ENCODE measurements around the gene ATP7B.

ATP7B gene

GRCh38 chr13:51932231-51932630 lies 79.0 kb downstream of the ATP7B start:
- no peaks in the 10 kb centered on the region for H3K9me3 Mint-ChIP-seq
- no peak overlapping the region for H3K27ac Mint-ChIP-seq
- DNase-seq, result no peak
- no peaks in the 10 kb centered on the region for H3K27me3 Mint-ChIP-seq
- H3K4me3 Mint-ChIP-seq, result no peak overlapping the region
- H3K4me1 Mint-ChIP-seq (ENCODE audit: low read depth), result no peaks in the 10 kb centered on the region
- H3K36me3 Mint-ChIP-seq (ENCODE audit: low read depth), result no peaks in the 10 kb centered on the region

- Mint-ChIP-seq H3K36me3 (ENCODE audit: low read depth) (no peaks in the 10 kb centered on the region), H3K4me3 (no peak overlapping the region), H3K9me3 (no peaks in the 10 kb centered on the region), H3K27ac (no peak overlapping the region), H3K27me3 (no peaks in the 10 kb centered on the region), H3K4me1 (ENCODE audit: low read depth) (no peaks in the 10 kb centered on the region)
- no peak for DNase-seq
Observed at GRCh38 chr13:51931606-51932005, 79.6 kb downstream of the ATP7B start.

GRCh38 chr13:51929699-51930098 lies 81.6 kb downstream of the ATP7B start:
- H3K4me1 Mint-ChIP-seq (ENCODE audit: low read depth), result no peaks in the 10 kb centered on the region
- H3K9me3 Mint-ChIP-seq, result no peaks in the 10 kb centered on the region
- H3K4me3 Mint-ChIP-seq, result no peak overlapping the region
- no peaks in the 10 kb centered on the region for H3K27me3 Mint-ChIP-seq
- H3K36me3 Mint-ChIP-seq (ENCODE audit: low read depth), result no peaks in the 10 kb centered on the region
- no peak for DNase-seq
- H3K27ac Mint-ChIP-seq, result no peak overlapping the region

GRCh38 chr13:51928231-51928630 lies 83.0 kb downstream of the ATP7B start:
- DNase-seq, result no peak
- Mint-ChIP-seq H3K4me3 (no peak overlapping the region), H3K4me1 (ENCODE audit: low read depth) (no peaks in the 10 kb centered on the region), H3K27ac (no peak overlapping the region), H3K9me3 (no peaks in the 10 kb centered on the region), H3K27me3 (no peaks in the 10 kb centered on the region), H3K36me3 (ENCODE audit: low read depth) (no peaks in the 10 kb centered on the region)

GRCh38 chr13:51927129-51927528 lies 84.1 kb downstream of the ATP7B start:
- DNase-seq, result no peak
- no peak overlapping the region for H3K4me3 Mint-ChIP-seq
- no peaks in the 10 kb centered on the region for H3K9me3 Mint-ChIP-seq
- H3K27me3 Mint-ChIP-seq, result no peaks in the 10 kb centered on the region
- peaks cover 4% of the 10 kb centered on the region for H3K4me1 Mint-ChIP-seq (ENCODE audit: low read depth)
- H3K27ac Mint-ChIP-seq, result no peak overlapping the region
- H3K36me3 Mint-ChIP-seq (ENCODE audit: low read depth), result no peaks in the 10 kb centered on the region

GRCh38 chr13:51926528-51926885 lies 84.7 kb downstream of the ATP7B start:
- Mint-ChIP-seq H3K36me3 (ENCODE audit: low read depth) (no peaks in the 10 kb centered on the region), H3K9me3 (no peaks in the 10 kb centered on the region), H3K4me1 (ENCODE audit: low read depth) (peaks cover 9% of the 10 kb centered on the region), H3K27ac (no peak overlapping the region), H3K4me3 (no peak overlapping the region), H3K27me3 (no peaks in the 10 kb centered on the region)
- DNase-seq, result no peak

- Mint-ChIP-seq H3K4me3 (no peak overlapping the region), H3K27me3 (no peaks in the 10 kb centered on the region), H3K36me3 (ENCODE audit: low read depth) (no peaks in the 10 kb centered on the region), H3K9me3 (no peaks in the 10 kb centered on the region), H3K4me1 (ENCODE audit: low read depth) (peaks cover 9% of the 10 kb centered on the region), H3K27ac (no peak overlapping the region)
- no peak for DNase-seq
Observed at GRCh38 chr13:51925865-51926527, 85.3 kb downstream of the ATP7B start.

- Mint-ChIP-seq H3K27me3 (no peaks in the 10 kb centered on the region), H3K27ac (no peak overlapping the region), H3K9me3 (no peaks in the 10 kb centered on the region), H3K4me3 (no peak overlapping the region), H3K36me3 (ENCODE audit: low read depth) (no peaks in the 10 kb centered on the region), H3K4me1 (ENCODE audit: low read depth) (peaks cover 9% of the 10 kb centered on the region)
- DNase-seq, result no peak
Observed at GRCh38 chr13:51924756-51925544, 86.3 kb downstream of the ATP7B start.

GRCh38 chr13:51923983-51924539 lies 87.2 kb downstream of the ATP7B start:
- Mint-ChIP-seq H3K9me3 (no peaks in the 10 kb centered on the region), H3K27ac (no peak overlapping the region), H3K4me3 (no peak overlapping the region), H3K27me3 (no peaks in the 10 kb centered on the region), H3K36me3 (ENCODE audit: low read depth) (no peaks in the 10 kb centered on the region), H3K4me1 (ENCODE audit: low read depth) (peaks cover 9% of the 10 kb centered on the region)
- DNase-seq, result no peak

- no peaks in the 10 kb centered on the region for H3K36me3 Mint-ChIP-seq (ENCODE audit: low read depth)
- H3K9me3 Mint-ChIP-seq, result no peaks in the 10 kb centered on the region
- H3K4me3 Mint-ChIP-seq, result no peak overlapping the region
- H3K27me3 Mint-ChIP-seq, result no peaks in the 10 kb centered on the region
- DNase-seq, result no peak
- no peak overlapping the region for H3K27ac Mint-ChIP-seq
- H3K4me1 Mint-ChIP-seq (ENCODE audit: low read depth), result peaks cover 9% of the 10 kb centered on the region
Observed at GRCh38 chr13:51922771-51923480, 88.3 kb downstream of the ATP7B start.

- H3K4me1 Mint-ChIP-seq (ENCODE audit: low read depth), result peaks cover 9% of the 10 kb centered on the region
- H3K27ac Mint-ChIP-seq, result no peak overlapping the region
- no peaks in the 10 kb centered on the region for H3K36me3 Mint-ChIP-seq (ENCODE audit: low read depth)
- no peak overlapping the region for H3K4me3 Mint-ChIP-seq
- H3K27me3 Mint-ChIP-seq, result no peaks in the 10 kb centered on the region
- no peaks in the 10 kb centered on the region for H3K9me3 Mint-ChIP-seq
- no peak for DNase-seq
Observed at GRCh38 chr13:51921790-51922740, 89.2 kb downstream of the ATP7B start.

- Mint-ChIP-seq H3K4me1 (ENCODE audit: low read depth) (peaks cover 9% of the 10 kb centered on the region), H3K27ac (no peak overlapping the region), H3K36me3 (ENCODE audit: low read depth) (no peaks in the 10 kb centered on the region), H3K9me3 (no peaks in the 10 kb centered on the region), H3K27me3 (peaks cover 3% of the 10 kb centered on the region), H3K4me3 (no peak overlapping the region)
- no peak for DNase-seq
Observed at GRCh38 chr13:51920786-51921185, 90.5 kb downstream of the ATP7B start.

GRCh38 chr13:51920267-51920666 lies 91.0 kb downstream of the ATP7B start:
- Mint-ChIP-seq H3K9me3 (no peaks in the 10 kb centered on the region), H3K36me3 (ENCODE audit: low read depth) (no peaks in the 10 kb centered on the region), H3K27me3 (peaks cover 3% of the 10 kb centered on the region), H3K4me3 (no peak overlapping the region), H3K4me1 (ENCODE audit: low read depth) (peaks cover 9% of the 10 kb centered on the region), H3K27ac (no peak overlapping the region)
- DNase-seq, result no peak

- DNase-seq, result no peak
- no peaks in the 10 kb centered on the region for H3K9me3 Mint-ChIP-seq
- no peaks in the 10 kb centered on the region for H3K36me3 Mint-ChIP-seq (ENCODE audit: low read depth)
- H3K27ac Mint-ChIP-seq, result no peak overlapping the region
- H3K4me3 Mint-ChIP-seq, result no peak overlapping the region
- peaks cover 9% of the 10 kb centered on the region for H3K4me1 Mint-ChIP-seq (ENCODE audit: low read depth)
- peaks cover 3% of the 10 kb centered on the region for H3K27me3 Mint-ChIP-seq
Observed at GRCh38 chr13:51919531-51919930, 91.7 kb downstream of the ATP7B start.

All from activated T-cell treated with anti-CD3 and anti-CD28 coated beads, Interleukin-2, amount 50 U/mL, for 24 hours (primary cell).